Ramos (cell line): ENCODE measurements around the gene METTL13.

ENCODE experiments used
- in situ Hi-C: fragments of 300-500 bp; cut with MboI; formaldehyde crosslinking; loops from one replicate; pipeline ENCODE4 v1.14.3; 2022; ENCODE audit warnings: low sequenced_read_pairs; ENCODE audit not compliant: unreplicated experiment

The METTL13 gene, protein sequence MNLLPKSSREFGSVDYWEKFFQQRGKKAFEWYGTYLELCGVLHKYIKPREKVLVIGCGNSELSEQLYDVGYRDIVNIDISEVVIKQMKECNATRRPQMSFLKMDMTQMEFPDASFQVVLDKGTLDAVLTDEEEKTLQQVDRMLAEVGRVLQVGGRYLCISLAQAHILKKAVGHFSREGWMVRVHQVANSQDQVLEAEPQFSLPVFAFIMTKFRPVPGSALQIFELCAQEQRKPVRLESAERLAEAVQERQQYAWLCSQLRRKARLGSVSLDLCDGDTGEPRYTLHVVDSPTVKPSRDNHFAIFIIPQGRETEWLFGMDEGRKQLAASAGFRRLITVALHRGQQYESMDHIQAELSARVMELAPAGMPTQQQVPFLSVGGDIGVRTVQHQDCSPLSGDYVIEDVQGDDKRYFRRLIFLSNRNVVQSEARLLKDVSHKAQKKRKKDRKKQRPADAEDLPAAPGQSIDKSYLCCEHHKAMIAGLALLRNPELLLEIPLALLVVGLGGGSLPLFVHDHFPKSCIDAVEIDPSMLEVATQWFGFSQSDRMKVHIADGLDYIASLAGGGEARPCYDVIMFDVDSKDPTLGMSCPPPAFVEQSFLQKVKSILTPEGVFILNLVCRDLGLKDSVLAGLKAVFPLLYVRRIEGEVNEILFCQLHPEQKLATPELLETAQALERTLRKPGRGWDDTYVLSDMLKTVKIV

DNA sequence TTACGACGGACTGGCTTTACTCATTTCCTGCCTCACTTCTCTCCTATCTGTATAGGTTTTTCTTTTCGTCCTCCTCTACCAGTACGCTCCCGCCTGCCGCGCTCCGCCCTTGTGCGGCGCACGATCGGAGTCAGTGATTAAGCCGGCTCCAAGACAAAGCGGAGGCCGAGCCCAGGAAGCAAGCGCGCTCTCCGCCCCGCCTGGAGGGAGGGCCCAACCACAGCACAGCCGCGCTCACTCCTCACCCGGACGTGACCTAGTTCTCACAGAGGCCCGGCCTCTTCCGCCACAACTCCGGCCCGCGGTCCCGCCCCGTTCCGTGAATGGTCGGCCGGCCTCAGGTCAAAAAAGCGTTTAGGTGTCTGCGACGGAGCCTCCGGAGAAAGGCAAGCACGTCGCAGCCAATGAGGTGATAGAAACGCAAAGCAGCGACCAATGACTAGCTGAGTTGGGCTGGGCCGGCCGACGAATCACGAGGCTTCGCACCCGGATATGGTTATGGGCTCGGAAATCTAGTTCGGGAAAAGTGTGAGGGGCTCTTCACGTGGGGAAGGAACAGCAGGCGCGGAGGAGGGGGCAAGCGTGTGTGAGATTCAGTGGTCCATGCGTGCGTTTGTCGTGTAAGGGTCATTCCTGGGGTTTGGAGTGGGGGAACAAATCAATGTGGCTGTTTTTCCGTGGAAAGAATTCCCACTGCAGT is at the start of gene METTL13:
Gene METTL13, plus strand, starts transcription at position 485 of the 700 bp plus-strand sequence. CDS start 308 bp downstream, outside the sequence.
- in situ Hi-C loops = loop anchor here (25.0 kb wide), 1 partner anchor 606 kb away; no protein-coding TSS in a partner anchor

DNA sequence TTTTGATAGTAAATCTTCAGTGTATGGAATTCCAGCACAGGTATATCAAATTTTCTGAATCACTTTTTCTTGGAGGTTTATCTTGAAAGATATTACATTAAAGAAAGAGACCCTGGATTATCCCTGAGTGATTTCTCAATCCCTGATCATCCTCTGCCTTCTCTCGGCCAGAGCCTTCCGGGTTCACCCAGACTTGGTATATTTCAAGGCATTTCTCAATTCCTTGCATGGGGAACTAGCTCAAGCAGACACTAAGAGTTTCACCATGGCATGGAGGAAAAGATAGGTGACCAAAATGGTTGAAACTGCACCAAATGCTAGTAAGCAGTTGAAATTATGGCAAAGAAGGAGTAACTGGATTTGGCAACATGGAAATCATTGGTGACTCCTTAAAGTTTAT is 45.3 kb upstream of the METTL13 start:
- in situ Hi-C loops = no loop called here

DNA sequence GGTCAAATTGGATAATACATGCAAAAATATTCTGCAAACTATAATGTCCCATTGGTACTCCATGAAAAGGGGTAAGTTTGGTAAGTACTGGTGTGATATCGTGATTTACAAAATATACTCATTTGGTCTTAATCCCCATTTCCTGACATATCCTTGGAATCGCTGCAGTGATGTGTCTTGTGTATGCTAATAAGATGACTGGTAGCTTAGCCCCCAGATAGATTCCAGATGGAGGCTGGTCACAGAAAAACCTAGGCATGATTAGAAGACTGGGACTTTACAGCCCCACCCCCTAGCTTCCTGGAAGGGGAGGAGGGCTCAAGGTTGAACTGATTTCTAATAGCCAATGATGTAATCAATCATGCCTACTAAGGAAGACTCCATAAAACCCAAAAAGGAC is 42.5 kb upstream of the METTL13 start:
- in situ Hi-C loops = no loop called here

DNA sequence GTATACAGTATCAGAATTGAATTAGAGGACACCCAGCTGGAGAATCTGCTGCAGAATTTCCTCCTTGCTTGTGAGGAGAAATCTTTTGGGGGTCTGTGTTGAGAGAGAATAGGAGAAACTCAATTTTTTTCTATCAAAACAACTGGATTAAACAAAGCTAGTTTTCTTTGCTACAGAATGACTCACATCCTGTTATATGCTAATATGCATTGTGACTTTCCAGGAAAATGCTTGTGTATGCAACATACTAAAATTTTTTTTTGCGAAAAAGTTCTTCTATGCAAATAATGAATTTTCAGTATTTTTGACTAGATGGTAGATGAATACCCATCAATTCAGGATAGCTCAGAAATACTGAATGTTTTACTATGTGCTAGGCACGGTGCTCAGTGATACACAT is 41.8 kb upstream of the METTL13 start:
- in situ Hi-C loops = no loop called here

DNA sequence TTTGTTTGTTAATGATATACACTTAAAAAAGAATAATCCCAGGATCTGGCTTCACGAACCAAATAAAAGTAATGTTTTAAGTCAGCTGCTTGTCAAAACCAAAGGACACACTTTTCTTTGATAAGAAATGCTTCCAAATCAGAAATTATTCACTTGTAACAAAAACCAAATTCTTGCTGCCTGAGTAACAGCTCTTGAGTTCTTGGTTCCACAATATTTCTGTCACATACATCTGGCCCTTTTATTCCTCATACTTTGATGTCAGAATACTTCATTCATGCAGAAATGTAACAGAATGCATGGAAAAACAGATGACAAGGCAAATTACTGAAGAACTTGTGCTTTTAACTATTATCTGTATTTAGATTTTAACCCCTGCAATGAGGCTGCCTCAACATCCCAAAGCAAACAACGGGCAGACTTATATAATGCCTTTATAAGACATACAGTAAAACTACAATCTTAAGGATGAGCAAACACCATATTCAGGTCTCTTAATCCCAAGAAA is 41.0 kb upstream of the METTL13 start:
- in situ Hi-C loops = no loop called here

DNA sequence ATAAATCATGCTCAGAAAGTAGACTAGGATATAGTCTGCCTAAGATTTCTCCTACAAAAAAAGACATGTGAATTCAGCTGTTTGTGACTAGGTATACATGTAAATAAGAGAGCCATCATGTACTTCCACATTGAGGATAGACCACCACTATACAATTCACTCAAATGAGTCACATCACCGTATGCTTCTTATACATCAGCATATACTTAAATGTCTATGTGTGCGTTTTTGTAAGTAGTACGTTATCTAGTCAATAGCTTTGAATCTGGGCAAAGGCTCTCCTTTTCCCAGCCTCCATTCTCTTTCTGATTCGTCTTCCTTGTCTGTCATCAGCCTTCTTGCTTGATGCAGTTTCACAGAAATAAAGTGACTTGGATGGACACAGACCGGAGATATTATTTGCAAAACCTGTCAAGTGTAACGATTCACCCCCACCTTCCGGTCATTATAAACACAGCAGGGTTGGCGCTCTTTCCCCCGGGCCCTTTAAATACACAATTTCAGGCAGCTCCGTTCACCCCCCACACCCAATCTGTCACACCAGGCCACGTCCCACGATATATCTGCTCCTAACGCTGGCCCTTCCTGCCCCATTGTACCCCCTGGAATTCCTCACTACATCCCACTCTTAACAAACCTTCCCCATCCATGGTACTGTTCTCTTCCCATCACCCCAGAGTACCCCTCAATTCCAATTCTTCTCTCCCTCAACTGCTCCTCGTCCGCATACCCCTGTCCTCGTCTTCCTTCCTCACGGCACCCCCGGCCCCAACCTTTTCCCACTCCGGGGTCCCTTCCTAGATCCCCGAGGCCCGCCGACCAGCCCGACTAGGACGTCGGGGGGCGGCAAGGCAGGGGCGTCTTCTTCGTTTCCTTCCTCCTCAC is 40.2 kb upstream of the METTL13 start:
- in situ Hi-C loops = no loop called here

DNA sequence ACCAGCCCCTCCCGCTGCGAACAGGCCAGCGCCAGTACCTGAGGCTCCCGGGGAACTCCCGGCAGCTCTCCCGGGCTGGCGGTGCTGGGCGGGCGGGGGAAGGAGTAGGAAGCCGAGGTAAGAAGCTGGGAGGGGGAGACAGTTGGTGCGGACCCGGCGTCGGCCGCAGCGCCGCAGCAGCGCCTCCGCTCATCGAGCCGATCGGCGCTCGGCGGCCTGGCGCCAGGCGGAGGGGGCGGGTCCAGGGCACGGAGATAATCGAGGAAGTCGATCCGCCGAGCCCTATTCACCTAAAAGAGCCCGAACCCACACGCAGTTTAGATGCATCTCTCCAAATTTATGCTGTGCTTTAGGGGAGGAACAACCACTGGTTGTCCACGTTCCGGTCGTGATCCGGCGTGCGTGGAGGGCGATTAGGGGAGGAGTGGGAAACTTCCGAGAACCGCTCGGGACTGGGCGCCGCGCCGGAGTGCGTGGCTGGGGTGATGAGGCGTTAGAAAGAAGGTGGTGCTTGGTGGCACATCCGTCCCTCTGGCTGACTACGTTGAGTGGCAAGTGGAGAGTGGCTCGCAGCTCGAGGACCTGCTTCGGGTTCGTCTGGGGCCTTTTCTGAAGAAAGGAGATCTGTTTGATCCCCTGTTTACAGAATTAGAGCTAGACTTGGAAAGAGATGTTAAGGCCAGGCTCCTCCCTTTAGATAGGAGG is 39.4 kb upstream of the METTL13 start, which contains the start of gene VAMP4:
Gene VAMP4, minus strand, starts transcription at position 194 of the 705 bp plus-strand sequence. CDS start 3,651 bp downstream, outside the sequence.
- in situ Hi-C loops = no loop called here

DNA sequence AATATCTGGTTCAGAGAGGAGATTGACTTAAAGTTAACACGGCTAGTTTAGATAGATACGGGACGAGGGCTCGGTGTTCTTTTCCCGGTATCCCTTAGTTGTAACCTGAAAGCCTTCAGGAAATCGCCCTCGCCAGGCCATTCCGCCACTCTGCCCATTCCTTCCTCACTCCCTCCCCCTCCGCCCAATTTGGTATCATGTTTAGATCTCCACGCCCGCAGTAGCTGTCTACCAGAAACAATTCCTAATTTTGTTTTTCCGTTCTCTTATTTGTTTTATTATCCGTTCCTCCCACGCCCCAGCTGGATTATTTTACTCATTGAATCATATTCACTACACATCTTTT is 38.9 kb upstream of the METTL13 start:
- in situ Hi-C loops = no loop called here

DNA sequence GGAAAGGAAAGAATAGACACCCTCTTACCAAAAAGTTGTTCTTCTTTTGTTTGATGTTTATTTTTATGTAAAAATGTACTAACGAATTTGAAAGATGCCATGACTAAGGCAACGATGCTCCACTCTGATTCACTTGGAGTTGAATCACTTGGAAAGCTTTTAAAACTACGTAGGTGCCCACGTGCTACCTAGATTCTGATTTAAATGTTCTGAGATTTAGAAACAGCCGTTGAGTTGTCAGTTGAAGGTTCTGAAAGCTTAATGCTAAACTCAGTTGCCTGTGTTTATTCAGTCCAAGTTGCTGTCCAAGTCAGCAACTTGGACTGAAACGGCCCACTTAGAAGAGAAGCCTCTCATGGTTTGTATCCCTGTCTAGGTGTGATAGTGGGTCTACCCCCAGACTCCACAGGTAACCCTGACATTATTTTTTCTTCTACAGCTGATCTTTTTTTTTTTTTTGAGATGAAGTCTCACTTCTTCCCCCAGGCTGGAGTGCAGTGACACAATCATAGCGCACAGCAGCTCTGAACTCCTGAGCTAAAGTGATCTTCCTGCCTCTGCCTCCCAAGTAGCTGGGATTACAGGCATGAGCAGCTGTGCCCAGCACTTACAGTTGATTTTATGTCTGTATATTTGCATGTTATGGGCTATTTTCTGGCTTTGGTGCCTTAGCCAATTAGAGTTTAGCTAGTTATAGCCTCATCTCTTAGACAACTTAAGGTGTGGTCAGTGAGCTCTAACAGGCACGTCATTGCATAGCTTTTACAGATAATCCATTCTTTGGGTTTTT is 38.2 kb upstream of the METTL13 start:
- in situ Hi-C loops = no loop called here

DNA sequence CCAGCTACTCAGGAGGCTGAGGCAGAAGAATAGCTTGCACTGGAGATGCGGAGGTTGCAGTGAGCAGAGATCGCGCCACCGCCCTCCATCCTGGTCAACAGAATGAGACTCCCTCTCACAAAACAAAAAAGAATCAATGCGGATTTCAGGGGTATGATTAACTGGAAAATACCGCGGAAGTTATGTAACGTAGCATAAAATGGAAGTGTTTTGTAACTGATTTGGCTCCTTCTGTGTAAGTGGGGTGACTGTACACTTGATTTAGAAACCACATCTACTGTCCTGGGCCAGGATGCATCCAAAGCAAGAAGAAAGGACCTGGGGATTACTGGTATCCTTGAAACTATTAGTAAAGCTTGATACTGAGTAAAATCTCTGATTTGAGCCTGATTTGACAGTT is 36.5 kb upstream of the METTL13 start:
- in situ Hi-C loops = no loop called here

DNA sequence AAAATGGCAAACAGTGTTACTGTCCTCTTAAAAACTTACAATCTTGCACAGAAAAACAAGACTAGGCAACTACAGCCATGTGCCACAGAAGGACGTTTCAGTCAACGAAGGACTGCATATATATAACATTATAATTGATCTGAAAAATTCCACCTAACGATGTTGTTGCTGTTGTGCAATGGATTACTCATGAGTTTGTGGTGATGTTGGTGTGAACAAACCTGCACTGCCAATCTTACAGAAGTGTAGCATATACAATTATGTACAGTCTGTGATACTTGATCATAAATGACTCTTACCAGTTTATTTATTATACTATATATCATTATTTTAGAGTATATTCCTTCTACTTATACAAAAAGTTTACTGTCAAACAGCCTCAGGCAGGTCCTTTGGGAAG is 32.8 kb upstream of the METTL13 start:
- in situ Hi-C loops = no loop called here

DNA sequence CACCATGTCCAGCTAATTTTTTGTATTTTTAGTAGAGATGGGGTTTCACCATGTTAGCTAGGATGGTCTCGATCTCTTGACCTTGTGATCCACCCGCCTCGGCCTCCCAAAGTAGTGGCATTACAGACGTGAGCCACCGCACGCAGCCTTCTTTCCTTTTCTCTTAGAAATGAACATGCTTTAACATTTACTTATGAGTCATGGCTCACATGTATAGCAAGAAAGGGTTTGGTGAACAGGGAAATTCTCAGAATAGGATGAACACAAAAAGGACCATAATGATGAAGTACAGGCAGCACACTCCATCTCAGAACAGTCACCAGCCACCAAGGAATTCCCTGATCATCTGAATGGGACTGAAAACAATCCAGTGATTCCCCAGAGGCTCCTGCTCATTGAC is 30.2 kb upstream of the METTL13 start:
- in situ Hi-C loops = no loop called here

DNA sequence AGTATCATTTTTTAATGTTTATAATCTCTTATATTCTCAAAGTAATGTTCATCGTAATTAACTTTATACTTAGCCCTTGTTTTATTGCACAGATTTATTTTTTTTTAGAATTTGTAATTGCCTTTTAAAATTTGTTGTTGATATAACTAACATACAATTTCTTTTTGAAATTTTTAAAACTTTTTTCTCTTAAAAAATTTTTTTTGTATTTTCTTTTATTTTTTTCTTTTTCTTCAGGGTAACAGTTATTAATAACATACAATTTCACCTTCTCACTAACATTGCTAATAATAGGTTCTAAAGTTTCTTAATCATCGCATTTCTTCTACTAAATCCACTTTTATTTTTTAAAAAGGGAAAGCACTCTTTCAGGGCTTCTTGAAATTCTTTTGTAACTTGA is 28.3 kb upstream of the METTL13 start:
- in situ Hi-C loops = no loop called here

DNA sequence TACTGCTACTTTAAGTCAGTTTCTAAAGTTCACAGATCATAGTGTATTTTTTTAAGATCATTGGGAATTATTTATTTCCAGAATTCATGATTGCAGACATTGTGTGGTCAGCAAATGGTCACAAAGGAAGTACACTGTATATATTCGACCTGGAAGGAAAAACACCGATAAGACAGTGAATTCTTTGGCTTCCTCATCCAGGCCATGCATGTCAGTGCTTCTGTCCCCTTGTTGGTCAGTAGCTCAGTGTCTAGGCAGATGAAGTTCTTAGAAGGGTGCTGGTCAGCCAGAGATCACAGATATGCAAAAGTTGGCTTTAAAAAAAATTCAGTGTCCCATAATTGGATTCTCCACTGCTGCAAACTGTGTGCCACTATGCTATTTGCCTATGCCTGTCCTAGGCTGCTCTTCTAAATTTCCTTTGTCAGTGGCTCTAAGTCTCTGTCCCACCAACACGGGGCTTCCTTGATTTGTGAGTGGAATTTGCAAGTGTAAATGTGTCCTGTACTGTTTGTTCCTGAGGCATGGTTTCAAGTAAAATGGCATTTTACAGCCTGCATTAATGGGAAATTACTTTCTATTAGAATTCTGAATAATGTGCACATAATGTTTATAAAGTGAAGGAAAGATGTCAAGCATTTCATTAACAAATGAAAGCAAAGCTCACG is 27.6 kb upstream of the METTL13 start:
- in situ Hi-C loops = no loop called here

DNA sequence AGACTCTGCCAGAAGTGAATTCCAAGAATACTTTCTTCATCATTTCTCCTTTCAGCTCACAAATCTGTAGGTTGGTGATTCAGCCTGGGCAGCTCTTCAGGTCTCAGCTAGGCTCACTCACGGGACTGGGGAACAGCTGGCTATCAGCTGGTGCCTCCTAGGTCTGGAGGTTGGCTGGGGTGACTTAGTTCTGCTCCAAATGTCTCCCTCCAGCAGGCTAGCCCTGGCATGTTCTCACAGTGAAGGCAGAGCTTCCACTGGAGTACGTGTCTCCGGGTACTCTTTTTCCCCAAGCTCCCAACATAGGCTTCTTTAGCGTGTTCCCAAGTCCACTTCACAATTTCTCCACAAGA is 27.1 kb upstream of the METTL13 start:
- in situ Hi-C loops = no loop called here

DNA sequence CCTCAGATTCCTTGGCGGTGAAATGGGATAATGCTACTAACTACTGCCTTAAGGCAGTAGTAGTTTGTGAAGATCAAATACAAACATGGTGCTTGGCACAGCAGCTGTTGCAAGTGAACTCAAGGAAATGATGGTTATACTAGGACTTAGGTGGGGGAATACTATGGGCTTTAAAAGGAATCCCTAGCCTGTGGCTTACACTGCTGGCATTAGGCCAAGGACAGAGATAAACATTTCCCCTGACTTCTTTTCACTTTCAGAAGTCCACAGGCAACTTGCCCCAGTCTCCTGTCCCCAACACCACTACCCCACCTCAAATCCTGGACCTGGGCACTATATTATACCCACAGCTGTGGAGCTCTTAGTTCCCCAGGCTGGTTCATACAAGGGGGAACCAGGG is 26.5 kb upstream of the METTL13 start:
- in situ Hi-C loops = no loop called here

DNA sequence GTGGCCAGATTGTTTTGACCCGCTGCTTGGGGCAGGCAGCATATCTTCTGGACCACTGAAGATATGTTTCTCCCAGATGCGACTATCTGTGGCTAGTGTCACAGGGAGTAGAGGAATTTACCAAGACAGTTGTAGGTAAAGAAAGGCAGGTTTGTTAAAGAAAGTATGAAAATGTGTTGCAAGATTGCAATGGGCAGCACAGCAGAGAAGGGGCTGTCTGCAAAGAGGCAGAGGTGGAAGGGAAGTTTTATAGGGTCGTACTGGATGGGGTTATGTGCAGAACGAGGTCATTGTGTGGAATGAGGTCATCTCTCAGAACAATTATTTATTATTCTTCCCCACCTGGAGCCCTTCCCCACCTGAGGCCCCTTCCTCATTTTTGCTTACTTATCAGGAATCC is 24.6 kb upstream of the METTL13 start:
- in situ Hi-C loops = no loop called here

DNA sequence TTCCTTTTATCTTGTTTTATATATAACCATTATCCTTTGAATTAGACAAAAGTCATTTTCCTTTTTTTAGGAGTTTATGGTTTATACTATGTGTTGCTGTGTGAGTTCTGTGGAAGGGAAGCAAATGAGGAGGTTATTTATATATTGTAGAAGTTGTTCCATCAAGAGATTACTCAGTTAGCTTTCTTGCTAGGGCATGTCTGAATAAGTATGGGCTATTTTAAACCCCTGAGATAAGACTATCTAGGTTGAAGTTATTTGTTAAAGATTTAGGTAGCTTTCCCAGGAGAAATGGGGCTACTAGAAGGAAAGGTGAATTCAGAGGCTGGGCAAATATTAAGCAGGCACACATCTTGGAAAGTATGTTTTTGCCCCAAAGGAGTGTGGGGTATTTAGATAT is 23.4 kb upstream of the METTL13 start:
- in situ Hi-C loops = no loop called here
